GM12875 (cell line): ENCODE results near the gene RIIAD1.
A peak's percentile ranks its signal among the peaks of the same experiment; 100 is the strongest.
"Not testable (repeated sequence)": the region's sequence is repeated elsewhere in the genome, so short reads cannot be mapped to it uniquely, and the experiment has no call there.

Experiments
- H3K4me3 ChIP-seq: one replicate; pipeline ENCODE4 v1.5.1; 2011; ENCODE audit warnings: low read depth, low read length, control low read depth
- TF ChIP-seq, protein P1 (sequence below): IDR thresholded peaks from 2 replicates; pipeline ENCODE4 v1.5.1; 2011; ENCODE audit warnings: low read depth, mild to moderate bottlenecking, control low read depth, inconsistent platforms, low read length, moderate library complexity, borderline replicate concordance; ENCODE audit not compliant: insufficient read depth

RIIAD1 gene

DNA sequence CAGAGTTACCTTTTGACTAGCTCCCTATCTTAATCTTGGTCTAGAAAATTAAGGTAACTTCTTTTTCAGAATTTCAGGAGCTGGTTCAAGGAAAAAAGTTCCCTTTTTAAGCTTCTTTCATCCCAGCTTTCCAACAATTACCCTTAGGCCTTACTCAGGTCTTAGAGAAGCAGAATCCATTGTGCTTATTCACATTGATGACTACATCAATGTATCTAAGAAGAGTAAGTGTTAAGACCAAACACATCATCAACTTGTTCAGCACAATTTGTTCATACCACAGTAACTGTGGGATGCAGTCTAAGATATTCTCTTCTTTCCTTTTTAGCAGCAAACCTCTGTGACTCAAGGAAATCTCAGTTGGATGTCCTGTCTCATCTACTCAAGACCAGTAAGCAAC is 37.9 kb downstream of the RIIAD1 start:
- TF ChIP-seq, protein P1, sequence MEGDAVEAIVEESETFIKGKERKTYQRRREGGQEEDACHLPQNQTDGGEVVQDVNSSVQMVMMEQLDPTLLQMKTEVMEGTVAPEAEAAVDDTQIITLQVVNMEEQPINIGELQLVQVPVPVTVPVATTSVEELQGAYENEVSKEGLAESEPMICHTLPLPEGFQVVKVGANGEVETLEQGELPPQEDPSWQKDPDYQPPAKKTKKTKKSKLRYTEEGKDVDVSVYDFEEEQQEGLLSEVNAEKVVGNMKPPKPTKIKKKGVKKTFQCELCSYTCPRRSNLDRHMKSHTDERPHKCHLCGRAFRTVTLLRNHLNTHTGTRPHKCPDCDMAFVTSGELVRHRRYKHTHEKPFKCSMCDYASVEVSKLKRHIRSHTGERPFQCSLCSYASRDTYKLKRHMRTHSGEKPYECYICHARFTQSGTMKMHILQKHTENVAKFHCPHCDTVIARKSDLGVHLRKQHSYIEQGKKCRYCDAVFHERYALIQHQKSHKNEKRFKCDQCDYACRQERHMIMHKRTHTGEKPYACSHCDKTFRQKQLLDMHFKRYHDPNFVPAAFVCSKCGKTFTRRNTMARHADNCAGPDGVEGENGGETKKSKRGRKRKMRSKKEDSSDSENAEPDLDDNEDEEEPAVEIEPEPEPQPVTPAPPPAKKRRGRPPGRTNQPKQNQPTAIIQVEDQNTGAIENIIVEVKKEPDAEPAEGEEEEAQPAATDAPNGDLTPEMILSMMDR: no peak
- no peak overlapping the region for H3K4me3 ChIP-seq

DNA sequence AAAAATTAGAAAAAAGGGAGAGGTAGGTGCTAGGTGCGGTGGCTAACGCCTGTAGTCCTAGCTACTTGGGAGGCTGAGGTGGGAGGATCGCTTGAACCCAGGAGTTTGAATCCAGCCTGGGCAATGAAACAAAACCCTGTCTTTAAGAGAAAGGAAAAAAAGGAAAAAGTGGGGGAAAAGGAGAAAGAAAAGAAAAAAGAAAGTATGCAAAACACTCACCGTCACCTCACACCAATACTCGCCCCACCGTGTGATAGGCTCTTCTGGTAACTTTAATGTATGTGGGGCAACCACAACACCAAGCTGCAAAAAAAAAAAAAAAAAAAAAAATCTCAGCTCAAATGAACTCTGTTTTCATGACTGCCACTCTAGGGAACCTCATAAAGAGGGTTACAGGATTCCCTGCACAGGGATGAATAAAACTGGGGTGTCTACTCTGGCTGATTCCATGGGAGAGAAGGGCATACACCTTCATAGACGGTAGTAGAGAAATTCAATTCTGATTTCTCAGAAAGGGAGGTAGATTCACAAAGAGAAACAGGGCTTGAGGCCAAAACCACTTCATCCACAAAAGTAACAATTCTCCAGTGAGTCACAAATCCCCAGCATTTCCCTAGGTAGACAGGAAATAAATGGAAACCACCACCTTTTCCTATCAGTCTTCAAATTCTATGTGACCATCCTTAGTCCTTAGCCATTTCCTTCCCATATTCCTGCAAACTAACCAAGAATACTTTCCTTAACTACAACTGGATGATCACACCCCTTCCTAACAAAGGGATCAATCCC is 39.5 kb downstream of the RIIAD1 start:
- TF ChIP-seq, protein P1: no peak
- H3K4me3 ChIP-seq: no peak overlapping the region

DNA sequence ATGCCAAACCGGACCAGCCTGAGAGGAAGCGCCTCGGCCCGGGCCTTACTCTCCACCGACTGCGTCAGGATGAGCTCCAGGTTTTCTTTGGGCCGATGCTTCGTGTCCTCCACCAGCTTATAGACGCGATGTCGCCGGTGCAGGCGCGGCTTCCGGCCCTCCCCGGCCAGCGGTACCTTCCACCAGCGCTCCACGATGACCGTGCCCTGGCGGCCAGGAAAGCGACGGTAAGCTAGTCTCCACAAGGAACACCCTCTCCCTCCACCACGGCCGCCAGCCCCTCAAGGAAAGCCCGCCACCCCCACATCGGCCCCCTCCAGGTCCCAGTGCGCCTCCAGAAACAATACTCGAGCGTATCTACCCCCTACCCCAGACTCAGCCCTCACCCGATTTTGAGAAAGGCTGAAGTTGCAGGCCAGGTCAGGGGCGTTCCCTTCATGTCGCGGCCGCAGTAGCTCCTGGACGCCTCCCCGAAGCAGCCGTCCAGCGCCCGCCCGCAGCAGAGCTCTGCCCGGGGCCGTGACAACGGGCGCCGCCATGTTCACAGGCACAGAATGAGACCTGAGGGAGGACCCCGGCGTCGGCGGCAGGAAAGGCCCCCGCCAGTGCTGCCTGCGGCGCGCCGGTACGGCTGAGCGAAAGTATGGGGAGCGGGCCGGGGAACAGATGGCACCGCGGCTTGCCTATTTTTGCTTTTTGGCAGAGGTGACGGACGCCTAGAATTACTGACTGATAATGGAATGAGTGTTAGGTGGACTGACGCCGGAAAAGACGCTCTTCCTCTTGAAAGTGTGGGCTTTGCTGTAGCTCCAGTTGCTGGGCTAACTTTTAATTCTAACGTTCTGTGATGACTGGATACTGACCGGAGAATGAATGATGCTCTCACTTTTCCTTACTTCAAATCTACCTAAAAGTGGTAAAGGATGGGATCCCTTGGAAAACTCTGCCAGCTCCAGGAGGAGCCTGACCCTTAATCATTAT is 41.9 kb downstream of the RIIAD1 start, which contains the start of gene MRPL9:
MRPL9 (minus strand) TSS at position 556 of the 981 bp plus-strand sequence; CDS start at position 539, 17 bp downstream.
- H3K4me3 ChIP-seq: peak within 1 kb of the TSS; percentile 62
- TF ChIP-seq, protein P1: no peak

DNA sequence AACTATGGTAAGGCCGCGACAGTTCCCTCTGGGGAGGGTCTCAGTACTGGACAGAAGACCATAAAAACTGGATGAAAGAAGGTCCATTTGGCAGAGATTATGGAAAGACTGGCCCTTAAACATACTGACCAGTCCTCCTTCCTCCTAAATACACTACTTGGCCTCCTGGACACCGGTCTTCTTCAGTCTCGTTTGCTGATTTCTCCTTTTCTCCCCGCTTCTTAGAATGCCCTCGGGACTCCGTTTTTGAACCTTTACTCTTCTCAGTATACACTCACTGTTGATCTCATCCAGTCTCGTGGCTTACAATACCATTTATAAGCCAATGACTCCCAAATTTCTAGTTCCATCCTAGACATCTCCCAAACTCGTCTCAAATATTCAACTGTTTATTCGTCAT is 42.7 kb downstream of the RIIAD1 start:
- peak overlapping the region; percentile 62 for H3K4me3 ChIP-seq
- TF ChIP-seq, protein P1: no peak

DNA sequence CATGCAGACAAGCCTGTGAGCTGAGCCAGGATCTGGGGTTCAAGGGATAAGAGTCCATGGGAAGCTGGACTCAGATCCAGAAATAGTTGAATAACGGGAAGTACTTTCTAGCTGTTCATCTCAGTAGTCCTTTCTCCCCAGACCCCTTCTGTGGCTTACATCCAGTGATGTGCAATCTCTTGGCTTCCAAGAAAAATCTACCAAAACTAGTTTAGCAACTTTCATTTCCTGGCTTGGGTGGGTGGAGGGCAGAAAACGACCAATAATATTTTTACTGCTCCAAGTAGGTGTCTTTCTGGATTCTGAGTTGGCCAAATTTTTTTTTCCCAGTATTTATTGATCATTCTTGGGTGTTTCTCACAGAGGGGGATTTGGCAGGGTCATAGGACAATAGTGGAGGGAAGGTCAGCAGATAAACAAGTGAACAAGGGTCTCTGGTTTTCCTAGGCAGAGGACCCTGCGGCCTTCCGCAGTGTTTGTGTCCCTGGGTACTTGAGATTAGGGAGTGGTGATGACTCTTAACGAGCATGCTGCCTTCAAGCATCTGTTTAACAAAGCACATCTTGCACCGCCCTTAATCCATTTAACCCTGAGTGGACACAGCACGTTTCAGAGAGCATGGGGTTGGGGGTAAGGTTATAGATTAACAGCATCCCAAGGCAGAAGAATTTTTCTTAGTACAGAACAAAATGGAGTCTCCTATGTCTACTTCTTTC is 47.2 kb downstream of the RIIAD1 start:
- not testable (repeated sequence) for H3K4me3 ChIP-seq

DNA sequence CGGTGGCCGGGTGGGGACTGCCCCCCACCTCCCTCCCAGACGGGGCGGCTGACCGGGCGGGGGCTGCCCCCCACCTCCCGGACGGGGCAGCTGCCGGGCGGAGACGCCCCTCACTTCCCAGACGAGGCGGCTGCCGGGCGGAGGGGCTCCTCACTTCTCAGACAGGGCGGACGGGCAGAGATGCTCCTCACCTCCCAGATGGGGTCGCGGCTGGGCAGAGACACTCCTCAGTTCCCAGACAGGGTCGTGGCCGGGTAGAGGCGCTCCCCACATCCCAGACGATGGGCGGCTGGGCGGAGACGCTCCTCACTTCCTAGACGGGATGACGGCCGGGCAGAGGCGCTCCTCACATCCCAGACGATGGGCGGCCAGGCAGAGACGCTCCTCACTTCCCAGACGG is 47.9 kb downstream of the RIIAD1 start:
- not testable (repeated sequence) for H3K4me3 ChIP-seq

DNA sequence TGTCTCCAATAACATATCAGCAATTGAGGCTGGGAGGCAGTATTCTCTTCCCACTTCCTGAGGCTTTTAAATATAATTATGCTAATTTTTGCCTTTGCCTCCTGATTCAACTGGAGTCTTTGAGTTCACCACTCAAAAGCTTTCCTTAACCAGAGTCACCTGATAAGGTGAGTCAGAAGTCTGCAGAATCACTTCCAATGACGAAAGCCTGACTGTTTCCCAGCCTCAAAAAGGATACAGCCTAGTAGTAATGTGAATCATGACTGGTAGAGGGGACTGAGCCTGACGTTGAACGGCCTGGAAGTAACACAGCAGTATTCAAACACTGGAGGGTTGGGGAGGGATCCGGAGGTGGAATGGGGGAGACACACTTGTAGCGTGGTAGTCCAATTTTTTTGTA is 52.4 kb downstream of the RIIAD1 start:
- TF ChIP-seq, protein P1: no peak
- H3K4me3 ChIP-seq: no peak overlapping the region
